Activated CD8-positive, alpha-beta T cell treated with anti-CD3 and anti-CD28 coated beads for 36 hours (primary cell): Measurements from ENCODE around the gene CTSD. TPM values are rescaled to one million over a fixed set of nuclear protein-coding genes. Genes with fewer than 3 reads are reported as not detected.

ENCODE experiments used
- ATAC-seq: fragments of 200-7000 bp; cut with Tn5 transposase; one replicate; pipeline ENCODE4 v1.10.0; 2021; ENCODE audit warnings: mild to moderate bottlenecking, moderate library complexity
- CTCF ChIA-PET: fragments of 350-600 bp; sonication (Branson Sonifier 250); formaldehyde crosslinking; loops from one replicate; lab custom pipeline; 2021; ENCODE audit warnings: antibody characterized with exemption; lab: Charles Lee
- POLR2A ChIA-PET: fragments of 350-600 bp; sonication (Branson Sonifier 250); formaldehyde crosslinking; loops from one replicate; lab custom pipeline; 2021; ENCODE audit warnings: antibody characterized with exemption; lab: Charles Lee
- DNase-seq: peaks from one replicate; pipeline ENCODE4 v3.0.0-alpha.2; 2020
- H3K27ac Mint-ChIP-seq: one replicate; pipeline ENCODE4 v1.8.0; 2021; ENCODE audit warnings: mild to moderate bottlenecking, mixed read lengths
- H3K27me3 Mint-ChIP-seq: one replicate; pipeline ENCODE4 v1.8.0; 2021; ENCODE audit warnings: mixed read lengths
- H3K36me3 Mint-ChIP-seq: one replicate; pipeline ENCODE4 v1.8.0; 2021; ENCODE audit warnings: low read depth, mixed read lengths
- H3K4me1 Mint-ChIP-seq: one replicate; pipeline ENCODE4 v1.8.0; 2021; ENCODE audit warnings: low read depth, mixed read lengths
- H3K4me3 Mint-ChIP-seq: one replicate; pipeline ENCODE4 v1.8.0; 2021; ENCODE audit warnings: mild to moderate bottlenecking, moderate library complexity, mixed read lengths
- H3K9me3 Mint-ChIP-seq: one replicate; pipeline ENCODE4 v1.8.0; 2021; ENCODE audit warnings: mixed read lengths
- intact Hi-C: fragments of 100-400 bp; cut with micrococcal nuclease; formaldehyde crosslinking; loops from one replicate; pipeline ENCODE4 v1.10.0; 2022
- total RNA-seq, 2 experiments: library from RNA; stranded (reverse); gene quantifications; one replicate each; pipeline ENCODE4 v1.2.3, GENCODE V29; 2021
- TF ChIP-seq, protein P1 (sequence below): fragments of 200-600 bp; IDR thresholded peaks from one replicate; pipeline ENCODE4 v1.8.0; 2022; ENCODE audit warnings: antibody characterized with exemption, mild to moderate bottlenecking

Gene CTSD
- total RNA-seq, 2 experiments from 2014 or later: 44.9 to 45.6 TPM

- no peak overlapping the region for H3K4me3 Mint-ChIP-seq
- peak overlapping the region; percentile 51 for H3K27ac Mint-ChIP-seq
- TF ChIP-seq, protein P1, sequence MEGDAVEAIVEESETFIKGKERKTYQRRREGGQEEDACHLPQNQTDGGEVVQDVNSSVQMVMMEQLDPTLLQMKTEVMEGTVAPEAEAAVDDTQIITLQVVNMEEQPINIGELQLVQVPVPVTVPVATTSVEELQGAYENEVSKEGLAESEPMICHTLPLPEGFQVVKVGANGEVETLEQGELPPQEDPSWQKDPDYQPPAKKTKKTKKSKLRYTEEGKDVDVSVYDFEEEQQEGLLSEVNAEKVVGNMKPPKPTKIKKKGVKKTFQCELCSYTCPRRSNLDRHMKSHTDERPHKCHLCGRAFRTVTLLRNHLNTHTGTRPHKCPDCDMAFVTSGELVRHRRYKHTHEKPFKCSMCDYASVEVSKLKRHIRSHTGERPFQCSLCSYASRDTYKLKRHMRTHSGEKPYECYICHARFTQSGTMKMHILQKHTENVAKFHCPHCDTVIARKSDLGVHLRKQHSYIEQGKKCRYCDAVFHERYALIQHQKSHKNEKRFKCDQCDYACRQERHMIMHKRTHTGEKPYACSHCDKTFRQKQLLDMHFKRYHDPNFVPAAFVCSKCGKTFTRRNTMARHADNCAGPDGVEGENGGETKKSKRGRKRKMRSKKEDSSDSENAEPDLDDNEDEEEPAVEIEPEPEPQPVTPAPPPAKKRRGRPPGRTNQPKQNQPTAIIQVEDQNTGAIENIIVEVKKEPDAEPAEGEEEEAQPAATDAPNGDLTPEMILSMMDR: no peak
- no peaks in the 10 kb centered on the region for H3K9me3 Mint-ChIP-seq
- peaks cover 3% of the 10 kb centered on the region for H3K27me3 Mint-ChIP-seq
- peaks cover 55% of the 10 kb centered on the region for H3K4me1 Mint-ChIP-seq
- DNase-seq (no peak), ATAC-seq (no peak)
- ChIA-PET POLR2A (no interaction called here), CTCF (interaction anchor here (1.2 kb wide), 1 partner anchor 78 kb away, joined by 5 read pairs; no protein-coding TSS in a partner anchor)
- peaks cover 17% of the 10 kb centered on the region for H3K36me3 Mint-ChIP-seq
- intact Hi-C loops: no loop called here
Measured at GRCh38 chr11:1755344-1755691, 8.4 kb downstream of the CTSD start.

GRCh38 chr11:1754376-1755150 is 9.2 kb downstream of the CTSD start:
- H3K4me1 Mint-ChIP-seq: peaks cover 56% of the 10 kb centered on the region
- intact Hi-C loops: no loop called here
- TF ChIP-seq, protein P1: no peak
- peaks cover 10% of the 10 kb centered on the region for H3K27me3 Mint-ChIP-seq
- ChIA-PET CTCF (no interaction called here), POLR2A (no interaction called here)
- no peaks in the 10 kb centered on the region for H3K9me3 Mint-ChIP-seq
- no peak for ATAC-seq
- peaks cover 17% of the 10 kb centered on the region for H3K36me3 Mint-ChIP-seq
- H3K27ac Mint-ChIP-seq: no peak overlapping the region
- no peak for DNase-seq
- no peak overlapping the region for H3K4me3 Mint-ChIP-seq

- CTCF ChIA-PET: no interaction called here
- Mint-ChIP-seq H3K4me1 (peaks cover 53% of the 10 kb centered on the region), H3K36me3 (peaks cover 17% of the 10 kb centered on the region)
Measured at GRCh38 chr11:1753929-1754305, 9.8 kb downstream of the CTSD start.

DNA sequence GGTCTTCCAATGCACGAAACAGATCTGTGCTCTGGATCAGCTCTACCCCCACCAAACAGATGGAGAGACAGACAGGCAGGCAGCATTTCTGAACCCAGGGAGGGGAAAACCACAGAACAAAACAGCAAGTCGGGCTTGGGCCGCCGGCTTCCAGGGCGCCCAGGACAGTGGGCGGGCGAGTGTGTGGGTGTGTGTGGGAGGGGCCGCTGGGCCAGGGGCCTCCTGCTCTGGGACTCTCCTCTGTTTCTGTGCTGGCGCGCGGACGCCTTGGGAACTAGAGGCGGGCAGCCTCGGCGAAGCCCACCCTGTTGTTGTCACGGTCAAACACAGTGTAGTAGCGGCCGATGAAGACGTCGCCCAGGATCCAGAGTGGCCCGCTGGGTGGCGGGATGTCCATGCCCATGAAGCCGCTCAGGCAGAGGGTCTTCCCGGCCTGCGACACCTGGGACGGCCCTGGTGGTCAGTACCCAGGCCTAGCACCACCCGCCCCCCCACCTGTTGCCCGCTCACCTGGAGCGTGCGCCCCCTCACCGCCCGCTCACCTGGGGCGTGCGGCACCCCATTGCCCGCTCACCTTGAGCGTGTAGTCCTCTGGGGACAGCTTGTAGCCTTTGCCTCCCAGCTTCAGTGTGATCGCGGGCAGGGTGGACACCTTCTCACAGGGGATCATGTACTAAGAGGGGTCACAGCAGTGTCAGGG is 10.3 kb downstream of the CTSD start:
- intact Hi-C loops: no loop called here
- ATAC-seq: no peak
- no peak overlapping the region for H3K4me3 Mint-ChIP-seq
- POLR2A ChIA-PET: no interaction called here
- CTCF ChIA-PET: interaction anchor here (0.7 to 1.3 kb wide), 2 partner anchors 101 to 552 kb away, joined by 3 to 5 read pairs; no protein-coding TSS in a partner anchor
- TF ChIP-seq, protein P1: no peak
- H3K27me3 Mint-ChIP-seq: peaks cover 14% of the 10 kb centered on the region
- DNase-seq: no peak
- H3K36me3 Mint-ChIP-seq: peaks cover 17% of the 10 kb centered on the region
- peaks cover 48% of the 10 kb centered on the region for H3K4me1 Mint-ChIP-seq
- no peak overlapping the region for H3K27ac Mint-ChIP-seq
- H3K9me3 Mint-ChIP-seq: no peaks in the 10 kb centered on the region

More at GRCh38 chr11:1753929-1754305, 9.8 kb downstream of the CTSD start:
- H3K9me3 Mint-ChIP-seq: no peaks in the 10 kb centered on the region
- DNase-seq (no peak), ATAC-seq (no peak)
- no peak overlapping the region for H3K4me3 Mint-ChIP-seq
- POLR2A ChIA-PET: no interaction called here
- intact Hi-C loops: no loop called here
- no peak overlapping the region for H3K27ac Mint-ChIP-seq
- TF ChIP-seq, protein P1: no peak
- peaks cover 12% of the 10 kb centered on the region for H3K27me3 Mint-ChIP-seq

DNA sequence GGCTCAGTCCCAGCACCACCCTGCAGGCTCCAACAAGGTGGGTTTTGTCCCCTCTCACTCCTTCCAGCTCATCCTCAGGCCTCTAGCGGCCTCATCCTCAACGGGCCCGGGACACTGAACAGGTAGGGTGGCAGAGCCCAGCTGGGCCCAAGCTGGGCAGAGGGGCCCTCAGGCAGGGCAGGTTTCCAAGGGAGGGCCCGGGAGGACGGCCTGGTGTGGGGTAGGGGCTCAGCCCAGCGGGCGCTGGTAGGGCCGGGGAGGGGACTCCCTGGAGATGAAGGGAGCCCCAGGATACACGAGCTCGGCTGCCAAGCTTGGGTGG is 10.9 kb downstream of the CTSD start:
- DNase-seq: no peak
- Mint-ChIP-seq H3K4me1 (peaks cover 47% of the 10 kb centered on the region), H3K4me3 (no peak overlapping the region), H3K36me3 (peaks cover 17% of the 10 kb centered on the region), H3K9me3 (no peaks in the 10 kb centered on the region), H3K27me3 (peaks cover 15% of the 10 kb centered on the region), H3K27ac (no peak overlapping the region)
- ChIA-PET POLR2A (no interaction called here), CTCF (interaction anchor here (0.7 to 1.9 kb wide), 3 partner anchors 80 to 552 kb away, joined by 3 to 5 read pairs (median 4); no protein-coding TSS in a partner anchor)
- TF ChIP-seq, protein P1: no peak
- ATAC-seq: no peak
- intact Hi-C loops: no loop called here
